Testis (tissue), 3 donors: Measurements from ENCODE around the gene ZNF275. TPM values are rescaled to one million over a fixed set of nuclear protein-coding genes. Genes with fewer than 3 reads are reported as not detected.

Experiments
- DNase-seq: peaks from one replicate; pipeline ENCODE4 v3.0.0-alpha.2; 2019
- H3K27ac ChIP-seq, 2 donors: fragments of 200-600 bp; sonication (generic); one replicate each; pipeline ENCODE4 v1.5.1; 2019
- H3K27me3 ChIP-seq: fragments of 200-600 bp; sonication (generic); one replicate; pipeline ENCODE4 v1.5.1; 2019
- H3K36me3 ChIP-seq: fragments of 200-600 bp; sonication (generic); one replicate; pipeline ENCODE4 v1.5.1; 2017; ENCODE audit warnings: low read depth; ENCODE audit errors: missing control alignments
- H3K4me1 ChIP-seq: fragments of 200-600 bp; sonication (generic); one replicate; pipeline ENCODE4 v1.5.1; 2019
- H3K4me3 ChIP-seq, 2 donors: fragments of 200-600 bp; sonication (generic); one replicate each; pipeline ENCODE4 v1.5.1; 2017 to 2019
- H3K9me3 ChIP-seq: fragments of 200-600 bp; sonication (generic); one replicate; pipeline ENCODE4 v1.5.1; 2017
- CTCF ChIP-seq, 3 experiments: fragments of 450-650 bp in 2 of 3; fragments of 200-600 bp in 1 of 3; sonication (generic) in 1 of 3; IDR thresholded peaks; one replicate each; pipeline ENCODE4 v1.5.1; 2016 to 2019; ENCODE audit warnings: antibody characterized with exemption in 3 of 3, mild to moderate bottlenecking in 2 of 3, moderate library complexity in 1 of 3
- POLR2A ChIP-seq: fragments of 450-650 bp; IDR thresholded peaks from one replicate; pipeline ENCODE4 v1.6.1; 2017; ENCODE audit warnings: antibody characterized with exemption, mild to moderate bottlenecking, moderate library complexity
- WGBS, 2 donors: methylation state at CpG; one replicate each; pipeline ENCODE4 v1.1.5; 2018; 5-methylcytosine and 5-hydroxymethylcytosine counted together
- intact Hi-C: fragments of 100-400 bp; cut with DNase I; formaldehyde crosslinking; loops from one replicate; pipeline ENCODE4 v1.15.1; 2023; ENCODE audit warnings: low total_unique reads
- polyA plus RNA-seq: library from polyadenylated mRNA; stranded (reverse); fragments of 350-450 nt; fragmentation: Illumina TruSeq; extraction: RNeasy Lipid Tissue Mini Kit (QIAGEN cat#74804); gene quantifications from one replicate; pipeline ENCODE4 v1.2.3, GENCODE V29; 2014; ENCODE audit warnings: low read depth, low replicate concordance; ENCODE audit not compliant: insufficient read depth
- total RNA-seq, 2 donors: library from RNA; depleted of rRNA; stranded (reverse); fragments of >200 nt; gene quantifications; one replicate each; pipeline ENCODE4 v1.2.3, GENCODE V29; 2016

ZNF275 gene
- total and polyA plus RNA-seq, 3 donors from 2014 or later = 28.7 to 65.0 (median 58.4) TPM

GRCh38 chrX:153374426-153374825 lies 40.5 kb downstream of the ZNF275 start:
- Histone ChIP-seq H3K4me3 (no peak overlapping the region), H3K4me1 (peaks cover 6% of the 10 kb centered on the region), H3K27me3 (no peaks in the 10 kb centered on the region), H3K9me3 (no peaks in the 10 kb centered on the region), H3K27ac (peak overlapping the region in 1 of 2 donors; percentile 24), H3K36me3 (no peaks in the 10 kb centered on the region)
- DNase-seq = no peak
- TF ChIP-seq CTCF (IDR thresholded peaks at IDR 0.05) (no peak), POLR2A (no peak)
- intact Hi-C loops = no loop called here
- WGBS, 2 donors = 76 to 81% methylated on average over 7 of the region's 7 CpGs

GRCh38 chrX:153375571-153375970 lies 41.6 kb downstream of the ZNF275 start:
- TF ChIP-seq POLR2A (no peak), CTCF (IDR thresholded peaks at IDR 0.05) (no peak)
- Histone ChIP-seq H3K4me3 (no peak overlapping the region), H3K9me3 (no peaks in the 10 kb centered on the region), H3K4me1 (peaks cover 5% of the 10 kb centered on the region), H3K27ac (no peak overlapping the region), H3K27me3 (no peaks in the 10 kb centered on the region), H3K36me3 (no peaks in the 10 kb centered on the region)
- DNase-seq = no peak
- 65% methylated on average over 3 of the region's 5 CpGs; no CpG with 5 or more reads in 1 of the 2 donors for WGBS, 2 donors
- intact Hi-C loops = no loop called here

GRCh38 chrX:153377727-153378126 lies 43.8 kb downstream of the ZNF275 start:
- H3K9me3 ChIP-seq = no peaks in the 10 kb centered on the region
- WGBS, 2 donors = 94 to 96% methylated on average over 3 of the region's 3 CpGs
- intact Hi-C loops = no loop called here
- H3K27me3 ChIP-seq = no peaks in the 10 kb centered on the region
- no peak for DNase-seq
- no peak overlapping the region for H3K4me3 ChIP-seq
- TF ChIP-seq CTCF (IDR thresholded peaks at IDR 0.05) (no peak), POLR2A (no peak)
- no peaks in the 10 kb centered on the region for H3K36me3 ChIP-seq
- H3K4me1 ChIP-seq = peaks cover 7% of the 10 kb centered on the region
- H3K27ac ChIP-seq = no peak overlapping the region

GRCh38 chrX:153378607-153379006 lies 44.7 kb downstream of the ZNF275 start:
- TF ChIP-seq POLR2A = no peak
- TF ChIP-seq CTCF (IDR thresholded peaks at IDR 0.05) = no peak
- intact Hi-C loops = no loop called here

GRCh38 chrX:153379508-153379907 lies 45.6 kb downstream of the ZNF275 start:
- no peak for DNase-seq
- no peaks in the 10 kb centered on the region for H3K9me3 ChIP-seq
- WGBS, 2 donors = 61 to 62% methylated on average over 6 to 9 of the region's 9 CpGs
- H3K27ac ChIP-seq = no peak overlapping the region
- H3K4me3 ChIP-seq = no peak overlapping the region
- peaks cover 7% of the 10 kb centered on the region for H3K4me1 ChIP-seq
- intact Hi-C loops = no loop called here
- TF ChIP-seq CTCF (IDR thresholded peaks at IDR 0.05) = no peak
- no peak for TF ChIP-seq POLR2A
- H3K27me3 ChIP-seq = no peaks in the 10 kb centered on the region
- H3K36me3 ChIP-seq = no peaks in the 10 kb centered on the region

More at GRCh38 chrX:153378607-153379006, 44.7 kb downstream of the ZNF275 start:
- H3K36me3 ChIP-seq = no peaks in the 10 kb centered on the region
- WGBS, 2 donors = 83 to 97% methylated on average over 2 to 4 of the region's 4 CpGs
- no peak overlapping the region for H3K4me3 ChIP-seq
- no peaks in the 10 kb centered on the region for H3K27me3 ChIP-seq
- H3K9me3 ChIP-seq = no peaks in the 10 kb centered on the region
- no peak for DNase-seq
- peaks cover 7% of the 10 kb centered on the region for H3K4me1 ChIP-seq
- H3K27ac ChIP-seq = no peak overlapping the region
